ENCODE data around the gene PTPRCAP.

DNA sequence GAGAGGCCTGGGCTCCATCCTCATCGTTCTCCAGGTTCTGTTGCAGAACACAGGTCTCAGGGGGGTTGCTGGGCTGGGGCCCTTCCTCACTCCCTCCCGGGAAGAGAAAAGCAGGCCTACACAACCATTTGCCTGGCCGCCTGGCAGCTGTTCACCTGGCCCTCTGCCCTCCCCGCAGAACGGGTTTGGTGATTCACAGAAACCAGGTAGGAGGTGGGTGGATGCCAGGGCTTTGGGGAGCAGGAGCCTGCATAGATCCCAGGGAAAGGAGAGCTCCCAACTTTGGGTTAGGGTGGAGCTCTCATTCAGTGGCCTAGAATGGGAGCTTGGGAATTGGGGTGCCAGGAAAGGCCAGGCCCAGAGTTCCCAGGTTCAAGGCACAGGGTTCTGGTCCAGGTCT is 30.6 kb upstream of the PTPRCAP start:
- no peak for TF ChIP-seq SMC3 (IDR thresholded peaks at IDR 0.05; ENCODE audit: low read depth, low read length)
- TF ChIP-seq, protein P1, sequence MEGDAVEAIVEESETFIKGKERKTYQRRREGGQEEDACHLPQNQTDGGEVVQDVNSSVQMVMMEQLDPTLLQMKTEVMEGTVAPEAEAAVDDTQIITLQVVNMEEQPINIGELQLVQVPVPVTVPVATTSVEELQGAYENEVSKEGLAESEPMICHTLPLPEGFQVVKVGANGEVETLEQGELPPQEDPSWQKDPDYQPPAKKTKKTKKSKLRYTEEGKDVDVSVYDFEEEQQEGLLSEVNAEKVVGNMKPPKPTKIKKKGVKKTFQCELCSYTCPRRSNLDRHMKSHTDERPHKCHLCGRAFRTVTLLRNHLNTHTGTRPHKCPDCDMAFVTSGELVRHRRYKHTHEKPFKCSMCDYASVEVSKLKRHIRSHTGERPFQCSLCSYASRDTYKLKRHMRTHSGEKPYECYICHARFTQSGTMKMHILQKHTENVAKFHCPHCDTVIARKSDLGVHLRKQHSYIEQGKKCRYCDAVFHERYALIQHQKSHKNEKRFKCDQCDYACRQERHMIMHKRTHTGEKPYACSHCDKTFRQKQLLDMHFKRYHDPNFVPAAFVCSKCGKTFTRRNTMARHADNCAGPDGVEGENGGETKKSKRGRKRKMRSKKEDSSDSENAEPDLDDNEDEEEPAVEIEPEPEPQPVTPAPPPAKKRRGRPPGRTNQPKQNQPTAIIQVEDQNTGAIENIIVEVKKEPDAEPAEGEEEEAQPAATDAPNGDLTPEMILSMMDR (IDR thresholded peaks at IDR 0.05), result no peak
